ENCODE results near the gene AMFR. TPM values are rescaled to one million over a fixed set of nuclear protein-coding genes. Genes with fewer than 3 reads are reported as not detected.

The AMFR gene
- total and polyA plus RNA-seq, 3 donors from 2014 or later, result 258 to 337 (median 287) TPM

DNA sequence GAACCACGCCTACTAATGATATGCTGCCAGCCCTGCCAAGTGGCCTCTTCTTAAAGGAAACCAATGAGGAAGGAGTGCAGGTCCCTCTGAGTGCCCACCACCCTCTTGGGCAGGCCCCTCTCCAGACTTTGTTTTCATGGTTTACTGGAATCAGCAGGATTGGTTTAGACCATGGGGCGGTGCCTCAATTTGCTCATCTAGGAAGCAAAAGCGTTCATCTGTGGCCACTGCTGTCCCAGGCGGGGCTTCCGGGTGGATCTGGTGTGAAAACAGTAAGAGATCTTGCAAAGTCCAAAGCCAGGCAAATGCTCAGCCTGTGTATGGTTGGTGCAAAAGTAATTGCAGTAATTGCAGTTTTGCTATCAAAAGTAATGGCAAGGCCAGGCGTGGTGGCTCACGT lies 71.3 kb downstream of the AMFR start:
- Histone ChIP-seq H3K27me3 (no peaks in the 10 kb centered on the region), H3K36me3 (ENCODE audit: low read depth, missing control alignments) (no peaks in the 10 kb centered on the region), H3K4me1 (peaks cover 7% of the 10 kb centered on the region), H3K9me3 (no peaks in the 10 kb centered on the region), H3K4me3 (no peak overlapping the region), H3K27ac (no peak overlapping the region)
- TF ChIP-seq, protein P1, sequence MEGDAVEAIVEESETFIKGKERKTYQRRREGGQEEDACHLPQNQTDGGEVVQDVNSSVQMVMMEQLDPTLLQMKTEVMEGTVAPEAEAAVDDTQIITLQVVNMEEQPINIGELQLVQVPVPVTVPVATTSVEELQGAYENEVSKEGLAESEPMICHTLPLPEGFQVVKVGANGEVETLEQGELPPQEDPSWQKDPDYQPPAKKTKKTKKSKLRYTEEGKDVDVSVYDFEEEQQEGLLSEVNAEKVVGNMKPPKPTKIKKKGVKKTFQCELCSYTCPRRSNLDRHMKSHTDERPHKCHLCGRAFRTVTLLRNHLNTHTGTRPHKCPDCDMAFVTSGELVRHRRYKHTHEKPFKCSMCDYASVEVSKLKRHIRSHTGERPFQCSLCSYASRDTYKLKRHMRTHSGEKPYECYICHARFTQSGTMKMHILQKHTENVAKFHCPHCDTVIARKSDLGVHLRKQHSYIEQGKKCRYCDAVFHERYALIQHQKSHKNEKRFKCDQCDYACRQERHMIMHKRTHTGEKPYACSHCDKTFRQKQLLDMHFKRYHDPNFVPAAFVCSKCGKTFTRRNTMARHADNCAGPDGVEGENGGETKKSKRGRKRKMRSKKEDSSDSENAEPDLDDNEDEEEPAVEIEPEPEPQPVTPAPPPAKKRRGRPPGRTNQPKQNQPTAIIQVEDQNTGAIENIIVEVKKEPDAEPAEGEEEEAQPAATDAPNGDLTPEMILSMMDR (IDR thresholded peaks at IDR 0.05), result no peak
- no peak for TF ChIP-seq POLR2A (IDR thresholded peaks at IDR 0.05)
- intact Hi-C loops (cut with DNase I; ENCODE audit: low total_unique reads), result no loop called here
- peak; percentile 10 for DNase-seq
- WGBS, 2 donors, result 89 to 94% methylated on average over 7 of the region's 7 CpGs

DNA sequence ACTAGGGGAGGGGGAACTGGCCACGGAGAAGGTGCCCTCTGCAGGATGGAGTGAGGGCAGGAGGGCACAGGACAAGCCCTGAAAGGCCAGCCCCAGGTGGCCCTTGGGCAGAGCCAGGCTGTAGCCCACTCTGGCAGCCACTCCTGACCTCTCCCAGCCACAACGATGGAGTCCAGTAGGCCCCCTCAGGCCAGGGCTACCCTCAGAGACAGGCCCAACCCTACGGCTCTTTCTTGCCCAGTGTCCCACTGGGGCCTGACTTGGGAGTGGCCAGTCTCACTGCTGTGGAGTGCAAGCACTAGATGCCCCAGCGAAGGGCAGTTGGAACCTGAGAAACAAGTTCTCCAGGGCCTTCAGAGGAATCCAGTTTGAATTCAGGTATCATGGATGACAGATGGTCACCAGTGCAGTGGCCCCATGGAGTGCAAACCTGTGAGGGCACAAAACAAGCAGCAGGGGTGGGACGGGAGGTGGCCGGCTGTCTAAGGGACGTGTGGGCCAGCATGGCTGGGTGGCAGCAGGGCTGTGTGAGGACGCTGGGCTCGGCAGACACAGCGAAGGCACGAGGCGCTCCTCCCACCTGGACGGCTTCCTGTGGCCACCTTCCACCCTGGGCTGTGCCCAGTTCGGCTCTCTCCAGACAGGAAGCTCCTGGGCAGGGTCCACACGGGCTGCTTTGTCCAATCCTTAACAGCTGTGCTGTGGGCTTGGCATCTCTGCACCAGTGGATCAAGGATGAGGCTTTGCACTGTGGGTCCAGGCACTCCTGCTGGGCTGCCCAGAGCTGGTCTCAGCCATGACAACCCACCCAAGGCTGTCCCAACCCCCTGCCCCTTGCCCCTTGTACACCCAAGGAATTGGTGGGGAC lies 72.1 kb downstream of the AMFR start:
- intact Hi-C loops (cut with DNase I; ENCODE audit: low total_unique reads), result no loop called here
- H3K9me3 ChIP-seq, result no peaks in the 10 kb centered on the region
- no peaks in the 10 kb centered on the region for H3K27me3 ChIP-seq
- DNase-seq, result peak; percentile 3
- no peaks in the 10 kb centered on the region for H3K36me3 ChIP-seq (ENCODE audit: low read depth, missing control alignments)
- no peak overlapping the region for H3K27ac ChIP-seq
- H3K4me1 ChIP-seq, result peaks cover 7% of the 10 kb centered on the region
- WGBS, 2 donors, result 84 to 90% methylated on average over 10 to 15 of the region's 15 CpGs
- TF ChIP-seq, protein P1 (IDR thresholded peaks at IDR 0.05), result no peak
- TF ChIP-seq POLR2A (IDR thresholded peaks at IDR 0.05), result no peak
- H3K4me3 ChIP-seq, result no peak overlapping the region

DNA sequence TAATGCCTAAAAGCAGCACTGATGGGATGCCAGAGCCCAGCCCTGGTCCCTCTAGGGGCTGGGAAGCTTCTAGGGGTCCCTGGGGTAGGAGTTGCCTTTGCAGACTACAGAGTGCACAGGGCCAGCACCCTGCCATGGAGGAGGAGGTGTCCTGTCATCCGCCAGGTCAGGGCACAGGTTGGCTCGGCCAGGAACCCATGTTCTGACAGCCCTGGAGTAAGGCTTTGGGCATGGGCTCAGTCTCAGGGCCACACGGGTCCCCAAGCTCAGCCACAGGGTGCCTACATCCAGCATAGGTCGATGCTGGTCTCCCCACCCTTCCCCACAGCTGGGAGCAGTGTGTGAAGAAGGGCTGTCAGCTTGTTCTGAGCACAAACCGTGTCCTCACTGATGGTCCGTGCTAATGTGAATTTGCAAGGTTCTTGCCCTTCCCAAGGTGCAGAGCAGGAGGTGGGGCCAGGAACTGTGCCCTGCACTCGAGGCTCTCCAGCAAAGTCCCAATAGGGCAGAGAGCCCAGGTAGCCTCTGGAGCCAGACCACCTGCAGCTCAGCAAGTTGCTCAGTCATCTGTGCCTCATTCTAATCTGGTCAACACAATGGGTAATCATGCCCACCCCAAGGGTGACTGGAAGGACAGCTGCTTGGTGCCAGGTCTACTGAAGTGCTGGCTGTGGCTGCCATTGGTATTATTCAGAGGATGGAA lies 72.8 kb downstream of the AMFR start:
- no peak for DNase-seq
- 83 to 89% methylated on average over 4 to 7 of the region's 7 CpGs for WGBS, 2 donors
- H3K4me1 ChIP-seq, result peaks cover 7% of the 10 kb centered on the region
- intact Hi-C loops (cut with DNase I; ENCODE audit: low total_unique reads), result no loop called here
- H3K27ac ChIP-seq, result no peak overlapping the region
- no peaks in the 10 kb centered on the region for H3K9me3 ChIP-seq
- H3K4me3 ChIP-seq, result no peak overlapping the region
- no peaks in the 10 kb centered on the region for H3K36me3 ChIP-seq (ENCODE audit: low read depth, missing control alignments)
- TF ChIP-seq POLR2A (IDR thresholded peaks at IDR 0.05), result no peak
- TF ChIP-seq, protein P1 (IDR thresholded peaks at IDR 0.05), result no peak
- no peaks in the 10 kb centered on the region for H3K27me3 ChIP-seq

DNA sequence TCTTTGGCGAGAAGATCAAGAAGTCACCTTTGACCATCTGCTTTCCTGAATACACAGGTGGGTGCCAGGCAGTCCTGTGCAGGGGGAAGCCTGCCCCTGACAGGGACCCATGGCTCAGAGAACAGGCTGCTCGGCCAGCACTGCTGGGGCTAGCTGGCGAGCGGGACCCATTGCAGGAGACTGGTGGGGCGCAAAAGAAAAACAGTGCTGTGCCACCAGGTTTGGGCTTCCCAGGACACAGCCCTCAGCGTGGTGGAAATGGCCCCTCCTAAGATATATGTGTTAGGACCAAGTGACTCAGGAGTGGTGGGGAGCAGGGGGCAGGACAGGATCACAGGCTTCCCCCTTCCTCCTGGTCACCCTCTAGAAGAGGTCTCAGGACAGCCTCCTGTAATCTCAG lies 73.9 kb downstream of the AMFR start:
- WGBS, 2 donors, result 91 to 92% methylated on average over 6 of the region's 6 CpGs
- no peak for DNase-seq
- intact Hi-C loops (cut with DNase I; ENCODE audit: low total_unique reads), result no loop called here

More for the DNA sequence above, 73.9 kb downstream of the AMFR start:
- no peaks in the 10 kb centered on the region for H3K36me3 ChIP-seq (ENCODE audit: low read depth, missing control alignments)
- no peak overlapping the region for H3K4me3 ChIP-seq
- no peak overlapping the region for H3K27ac ChIP-seq
- H3K9me3 ChIP-seq, result no peaks in the 10 kb centered on the region
- TF ChIP-seq POLR2A (IDR thresholded peaks at IDR 0.05), result no peak
- TF ChIP-seq, protein P1 (IDR thresholded peaks at IDR 0.05), result no peak
- H3K4me1 ChIP-seq, result peaks cover 5% of the 10 kb centered on the region
- H3K27me3 ChIP-seq, result no peaks in the 10 kb centered on the region

Measured in testis (tissue), 3 donors.